Transverse colon (tissue), 4 donors: ENCODE data around the gene EGF. TPM values are rescaled to one million over a fixed set of nuclear protein-coding genes. Genes with fewer than 3 reads are reported as not detected.

ENCODE experiments used
- DNase-seq: peaks from one replicate; pipeline ENCODE4 v3.0.0-alpha.2; 2019
- H3K27ac ChIP-seq, 4 donors: fragments of 200-600 bp; sonication (generic); 2 replicates each; pipeline ENCODE4 v1.5.1; 2016 to 2018; ENCODE audit warnings: inconsistent platforms in 4 of 4
- H3K27me3 ChIP-seq: fragments of 200-600 bp; sonication (generic); 2 replicates; pipeline ENCODE4 v1.5.1; 2017; ENCODE audit warnings: inconsistent platforms
- H3K36me3 ChIP-seq, 4 donors: fragments of 200-600 bp; sonication (generic); 2 replicates each; pipeline ENCODE4 v1.5.1; 2017 to 2019; ENCODE audit warnings: inconsistent platforms in 4 of 4
- H3K4me1 ChIP-seq, 4 donors: fragments of 200-600 bp; sonication (generic); 2 replicates each; pipeline ENCODE4 v1.5.1; 2017 to 2020; ENCODE audit warnings: inconsistent platforms in 4 of 4
- H3K4me3 ChIP-seq, 4 donors: fragments of 200-600 bp; sonication (generic); 1 replicate in 1 of 4; 2 replicates in 3 of 4; pipeline versions ENCODE4 v1.5.1 to v1.6.1; 2017 to 2019; ENCODE audit warnings: inconsistent platforms in 4 of 4
- H3K9me3 ChIP-seq, 2 donors: fragments of 200-600 bp; sonication (generic); 2 replicates each; pipeline ENCODE4 v1.5.1; 2017 to 2019; ENCODE audit warnings: inconsistent platforms in 2 of 2
- EP300 ChIP-seq: sonication (generic); formaldehyde crosslinking; IDR thresholded peaks from one replicate; pipeline ENCODE4 v1.6.1; 2017; ENCODE audit warnings: antibody characterized with exemption, low read depth
- POLR2A ChIP-seq: fragments of 450-650 bp; IDR thresholded peaks from one replicate; pipeline ENCODE4 v1.6.1; 2016; ENCODE audit warnings: antibody characterized with exemption, mild to moderate bottlenecking, moderate library complexity
- POLR2AphosphoS5 ChIP-seq, 3 donors: sonication (generic); formaldehyde crosslinking; IDR thresholded peaks; one replicate each; pipeline ENCODE4 v1.6.1; 2016; ENCODE audit warnings: antibody characterized with exemption in 3 of 3
- WGBS, 2 donors: methylation state at CpG; one replicate each; pipeline ENCODE4 v1.1.5; 2018; ENCODE audit warnings: low coverage in 1 of 2; 5-methylcytosine and 5-hydroxymethylcytosine counted together
- in situ Hi-C, 4 donors: fragments of 200-750 bp; cut with MboI; loops; one replicate each; pipeline versions ENCODE4 v1.15.0 to v1.15.1; 2017; ENCODE audit warnings: low sequenced_read_pairs in 3 of 4, low pct_ligation_motif_present in 1 of 4, low pct_unique_long_range_greater_than_20kb in 1 of 4
- intact Hi-C: fragments of 100-400 bp; cut with DNase I; formaldehyde crosslinking; loops from one replicate; pipeline ENCODE4 v1.15.1; 2023; ENCODE audit warnings: low total_unique reads
- total RNA-seq, 4 donors: library from RNA; depleted of rRNA; stranded (reverse); fragments of >200 nt; gene quantifications; one replicate each; pipeline ENCODE4 v1.1.0, GENCODE V29; 2016
- TF ChIP-seq, protein P1 (sequence below), 5 experiments: fragments of 200-600 bp in 3 of 5; fragments of 450-650 bp in 2 of 5; sonication (generic) in 3 of 5; IDR thresholded peaks; 1 replicate in 2 of 5; 2 replicates in 3 of 5; pipeline ENCODE4 v1.5.1; 2016 to 2017; ENCODE audit warnings: antibody characterized with exemption in 5 of 5, inconsistent platforms in 3 of 5, mild to moderate bottlenecking in 2 of 5, moderate library complexity in 1 of 5

EGF gene
- total RNA-seq, 4 donors from 2014 or later, result 0.79 to 3.1 (median 1.1) TPM

DNA sequence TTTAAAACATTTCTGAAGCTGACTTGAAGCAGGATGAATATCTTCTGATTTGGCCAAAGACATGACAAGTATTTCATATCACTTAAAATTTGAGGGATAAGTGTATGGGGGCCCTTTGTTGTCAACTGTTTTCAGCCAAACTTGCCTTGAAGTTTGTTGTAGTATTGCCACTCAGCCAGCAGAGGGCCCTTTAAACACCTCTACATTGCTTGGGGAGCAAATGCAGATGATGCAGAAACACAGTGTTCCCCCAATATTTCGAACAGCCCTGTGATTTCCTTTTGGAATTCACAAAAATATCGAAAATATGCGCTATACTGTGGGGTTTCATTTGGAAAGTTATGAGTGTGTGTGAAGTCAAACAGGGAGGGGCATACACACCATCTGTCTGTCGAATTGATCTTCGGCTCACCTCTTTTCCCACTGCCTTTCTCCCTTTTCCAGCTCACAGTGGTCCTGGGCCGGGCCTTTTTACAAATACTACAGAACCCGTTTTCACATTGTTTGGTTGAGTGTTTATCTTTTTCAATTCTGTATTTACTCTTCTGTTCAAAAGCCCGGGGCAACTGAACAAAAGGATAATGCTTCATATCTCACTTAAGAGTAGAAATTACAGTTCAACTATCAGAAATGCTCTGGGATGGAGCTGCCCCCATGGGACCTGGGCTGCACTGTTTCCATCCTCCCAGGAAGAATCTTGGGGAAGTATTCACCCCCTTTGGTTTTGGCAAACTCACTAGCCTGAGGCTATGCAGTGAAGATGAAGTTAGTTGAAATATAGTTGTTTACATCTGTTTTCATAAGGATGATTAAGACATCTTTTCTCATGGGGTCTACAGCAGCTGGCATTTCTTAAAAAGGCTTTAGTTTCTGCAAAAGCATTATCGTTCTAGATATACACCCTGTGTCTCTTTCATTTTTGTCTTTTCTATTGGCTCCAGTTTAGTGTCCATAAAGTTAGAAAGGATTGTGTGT lies 137.6 kb downstream of the EGF start:
- no peaks in the 10 kb centered on the region for H3K36me3 ChIP-seq
- H3K27me3 ChIP-seq, result no peaks in the 10 kb centered on the region
- H3K4me1 ChIP-seq, result no peaks in the 10 kb centered on the region
- intact Hi-C loops (loop anchor here (10.0 kb wide), 1 partner anchor 165 kb away; no protein-coding TSS in a partner anchor), in situ Hi-C loops (loop anchor here (5.0 to 25.0 kb wide), 3 partner anchors 155 to 162 kb away; no protein-coding TSS in a partner anchor)
- H3K4me3 ChIP-seq, result no peak overlapping the region
- no peaks in the 10 kb centered on the region for H3K9me3 ChIP-seq
- peak; percentile 40 for DNase-seq
- TF ChIP-seq, protein P1, sequence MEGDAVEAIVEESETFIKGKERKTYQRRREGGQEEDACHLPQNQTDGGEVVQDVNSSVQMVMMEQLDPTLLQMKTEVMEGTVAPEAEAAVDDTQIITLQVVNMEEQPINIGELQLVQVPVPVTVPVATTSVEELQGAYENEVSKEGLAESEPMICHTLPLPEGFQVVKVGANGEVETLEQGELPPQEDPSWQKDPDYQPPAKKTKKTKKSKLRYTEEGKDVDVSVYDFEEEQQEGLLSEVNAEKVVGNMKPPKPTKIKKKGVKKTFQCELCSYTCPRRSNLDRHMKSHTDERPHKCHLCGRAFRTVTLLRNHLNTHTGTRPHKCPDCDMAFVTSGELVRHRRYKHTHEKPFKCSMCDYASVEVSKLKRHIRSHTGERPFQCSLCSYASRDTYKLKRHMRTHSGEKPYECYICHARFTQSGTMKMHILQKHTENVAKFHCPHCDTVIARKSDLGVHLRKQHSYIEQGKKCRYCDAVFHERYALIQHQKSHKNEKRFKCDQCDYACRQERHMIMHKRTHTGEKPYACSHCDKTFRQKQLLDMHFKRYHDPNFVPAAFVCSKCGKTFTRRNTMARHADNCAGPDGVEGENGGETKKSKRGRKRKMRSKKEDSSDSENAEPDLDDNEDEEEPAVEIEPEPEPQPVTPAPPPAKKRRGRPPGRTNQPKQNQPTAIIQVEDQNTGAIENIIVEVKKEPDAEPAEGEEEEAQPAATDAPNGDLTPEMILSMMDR (IDR thresholded peaks at IDR 0.05), result peak; percentile 64 to 76 (median 72)
- no peak for TF ChIP-seq POLR2A
- 55 to 64% methylated on average over 9 of the region's 9 CpGs for WGBS, 2 donors
- no peak overlapping the region for H3K27ac ChIP-seq

GRCh38 chr4:110055158-110055768 lies 142.6 kb downstream of the EGF start:
- TF ChIP-seq, protein P1 (IDR thresholded peaks at IDR 0.05), result no peak
- TF ChIP-seq POLR2A (no peak), POLR2AphosphoS5 (IDR thresholded peaks at IDR 0.05) (no peak), EP300 (no peak)
- in situ Hi-C loops, result loop anchor here in 1 of 4 donors (10.0 kb wide), 1 partner anchor 150 kb away; no protein-coding TSS in a partner anchor

DNA sequence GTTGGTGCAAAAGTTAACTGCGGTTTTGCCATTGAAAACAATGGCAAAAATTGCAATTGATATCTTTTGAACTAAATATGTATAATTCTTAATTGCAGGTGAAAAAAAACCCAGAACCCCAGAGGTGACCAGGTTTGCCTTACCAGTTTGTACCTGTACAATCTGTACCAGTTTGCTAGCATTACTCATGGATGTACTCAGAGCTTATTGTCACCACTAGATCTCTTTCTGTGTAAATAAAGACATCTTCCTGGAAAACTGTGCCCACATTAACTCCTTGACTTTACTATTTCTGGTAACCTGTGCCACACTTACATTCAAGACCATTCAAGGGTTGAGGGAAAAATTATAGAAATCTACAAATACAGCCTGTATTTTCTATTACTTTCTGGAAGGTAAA lies 146.0 kb downstream of the EGF start:
- 96 to 100% methylated on average over 1 of the region's 1 CpG for WGBS, 2 donors
- Histone ChIP-seq H3K9me3 (no peaks in the 10 kb centered on the region), H3K36me3 (no peaks in the 10 kb centered on the region), H3K4me1 (peaks cover 4 to 29% (median 9%) of the 10 kb centered on the region in 4 donors), H3K27ac (peak overlapping the region; percentile 13 to 68 (median 62)), H3K4me3 (no peak overlapping the region), H3K27me3 (no peaks in the 10 kb centered on the region)
- TF ChIP-seq POLR2A, result no peak
- TF ChIP-seq POLR2AphosphoS5 (IDR thresholded peaks at IDR 0.05), result peak in 1 of 3 donors; percentile 17
- intact Hi-C loops (no loop called here), in situ Hi-C loops (loop anchor here in 1 of 4 donors (10.0 kb wide), 1 partner anchor 146 kb away; no protein-coding TSS in a partner anchor)
- DNase-seq, result no peak

More at GRCh38 chr4:110055158-110055768, 142.6 kb downstream of the EGF start:
- H3K27ac ChIP-seq, result peak overlapping the region in 2 of 4 donors; percentile 30 to 39
- H3K36me3 ChIP-seq, result no peaks in the 10 kb centered on the region
- no peak for DNase-seq
- WGBS, 2 donors, result 52 to 67% methylated on average over 1 to 3 of the region's 3 CpGs
- intact Hi-C loops, result no loop called here
- H3K4me3 ChIP-seq, result no peak overlapping the region
- no peaks in the 10 kb centered on the region for H3K27me3 ChIP-seq
- H3K9me3 ChIP-seq, result no peaks in the 10 kb centered on the region
- peaks cover 1 to 24% (median 7%) of the 10 kb centered on the region in 4 donors for H3K4me1 ChIP-seq

DNA sequence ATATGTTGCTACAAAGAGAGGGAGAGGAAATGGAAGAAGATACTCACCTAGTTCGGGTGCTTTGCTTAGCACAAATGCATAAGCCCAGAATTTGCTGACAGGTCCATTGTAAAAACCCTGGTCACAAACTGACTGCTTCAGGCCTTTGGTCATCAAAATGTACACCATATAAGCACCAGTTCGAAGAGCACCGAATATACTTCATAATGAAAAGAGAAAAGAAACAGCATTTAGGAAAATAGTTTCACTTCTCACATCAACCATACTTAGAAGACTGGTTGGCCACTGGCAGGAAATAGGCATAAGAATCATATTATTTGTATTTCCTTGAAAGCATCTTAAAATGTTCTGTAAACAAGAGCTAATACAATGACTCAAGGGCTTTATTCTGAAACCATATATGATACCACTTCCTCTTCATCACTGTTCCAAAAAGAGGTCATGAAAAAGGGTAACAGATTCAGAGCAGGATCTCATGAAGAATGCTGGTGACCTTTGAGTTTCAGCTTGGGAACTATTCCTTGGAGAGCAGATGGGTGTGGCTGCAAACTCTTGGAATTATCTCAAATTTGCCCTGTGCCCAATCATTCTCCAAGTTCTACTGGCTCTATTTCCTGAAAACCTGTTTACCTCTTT lies 147.0 kb downstream of the EGF start:
- Histone ChIP-seq H3K27me3 (no peaks in the 10 kb centered on the region), H3K27ac (peak overlapping the region; percentile 57 to 68 (median 64)), H3K4me1 (peaks cover 4 to 29% (median 9%) of the 10 kb centered on the region in 4 donors), H3K4me3 (no peak overlapping the region), H3K36me3 (no peaks in the 10 kb centered on the region), H3K9me3 (no peaks in the 10 kb centered on the region)
- intact Hi-C loops (no loop called here), in situ Hi-C loops (loop anchor here in 1 of 4 donors (10.0 kb wide), 1 partner anchor 145 kb away; no protein-coding TSS in a partner anchor)
- DNase-seq, result peak; percentile 20
- 56 to 68% methylated on average over 3 of the region's 3 CpGs for WGBS, 2 donors
- TF ChIP-seq POLR2AphosphoS5 (IDR thresholded peaks at IDR 0.05) (no peak), POLR2A (no peak), EP300 (no peak)
- TF ChIP-seq, protein P1 (IDR thresholded peaks at IDR 0.05), result no peak
